NCI-H2081 (cell line): ENCODE data around the gene NXN.
"Not testable (repeated sequence)": the region's sequence is repeated elsewhere in the genome, so short reads cannot be mapped to it uniquely, and the experiment has no call there.

Source experiments
- DNase-seq, 2 experiments: peaks; one replicate each; lab custom pipeline; 2025; lab: John Stamatoyannopoulos, UW

The NXN gene

DNA sequence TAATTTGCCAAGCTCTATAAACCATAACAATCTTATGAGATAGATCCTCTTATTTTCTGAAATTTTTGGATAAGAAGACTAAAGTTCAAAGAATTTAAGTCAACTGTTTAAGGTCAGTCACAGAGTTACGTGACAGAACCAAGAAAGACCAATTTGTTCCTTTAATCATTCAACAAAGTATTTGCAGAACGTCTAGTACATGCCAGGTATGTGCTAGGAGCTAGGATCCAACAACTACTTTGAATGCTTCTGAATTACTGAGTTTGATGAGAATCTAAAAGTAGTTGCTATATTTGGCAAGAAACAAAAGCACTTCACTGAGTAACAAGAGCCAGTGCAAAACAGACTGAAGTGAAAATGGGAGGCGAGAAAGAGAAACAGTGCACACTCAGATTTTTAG lies 212.5 kb downstream of the NXN start:
- no peak for DNase-seq

DNA sequence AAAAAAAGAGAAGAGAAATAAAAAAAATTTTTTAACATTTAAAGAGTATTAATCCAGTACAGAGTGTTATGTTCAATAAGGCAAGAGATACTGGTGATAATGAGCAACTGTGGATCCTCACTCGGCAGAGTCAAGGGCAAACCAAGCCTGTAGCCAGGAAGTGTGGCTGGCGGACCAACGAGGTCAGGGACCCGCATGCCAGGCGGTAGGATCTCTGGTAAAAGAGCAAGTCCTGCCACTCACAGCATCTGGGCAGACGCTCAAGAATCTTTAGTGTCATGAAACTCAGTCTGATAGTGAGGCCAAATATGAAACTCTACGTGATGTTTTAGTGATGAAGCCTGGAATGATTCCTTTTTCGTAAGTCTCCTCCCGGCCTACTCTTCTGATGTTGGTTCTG lies 219.2 kb downstream of the NXN start:
- DNase-seq = no peak

DNA sequence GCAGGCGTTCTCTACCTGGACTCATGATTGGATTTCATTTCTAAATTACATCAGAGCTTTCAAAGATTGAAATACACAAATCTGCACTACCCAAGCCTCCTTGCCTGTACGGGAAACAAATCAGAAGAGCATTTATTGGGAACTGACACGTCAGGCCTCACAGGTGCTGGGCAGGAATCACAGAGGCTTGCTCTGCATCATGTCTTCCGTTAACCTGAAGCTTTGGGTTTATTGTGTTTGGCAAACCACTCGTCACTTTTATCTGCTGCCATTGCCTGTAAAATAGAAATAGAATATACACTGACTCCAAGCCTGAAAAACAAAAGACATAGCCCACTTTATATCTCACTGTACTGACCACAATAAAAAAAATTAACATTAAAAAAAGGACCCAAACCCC lies 219.6 kb downstream of the NXN start:
- no peak for DNase-seq

DNA sequence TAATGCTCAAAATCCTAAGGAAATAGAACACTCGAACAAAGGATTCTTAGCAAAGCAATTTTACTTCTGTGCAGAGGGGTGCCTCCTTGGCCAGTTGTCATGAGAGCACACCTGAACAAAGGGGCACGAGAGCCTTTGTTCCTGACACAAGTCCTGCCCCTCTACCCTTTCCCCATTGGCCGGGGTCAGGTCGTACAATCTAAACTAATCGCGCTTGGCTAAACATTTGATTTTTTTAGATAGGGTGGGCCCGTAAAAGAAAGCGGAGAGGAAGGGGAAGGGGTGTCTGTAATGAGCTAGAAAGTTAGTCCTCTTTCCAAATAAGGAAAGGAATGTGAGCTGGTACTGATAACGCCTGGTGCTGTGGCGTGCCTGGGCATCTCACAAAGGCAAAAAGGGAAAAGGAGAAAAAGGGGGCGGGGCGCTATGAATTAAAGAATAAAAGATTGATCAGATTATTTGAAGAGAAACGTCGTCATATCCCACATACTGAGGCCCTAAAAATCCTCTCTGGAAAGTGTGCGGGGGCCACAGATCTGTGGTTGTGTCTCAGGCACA lies 223.5 kb downstream of the NXN start:
- DNase-seq = not testable (repeated sequence)

GRCh38 chr17:755319-755961 lies 224.1 kb downstream of the NXN start:
- DNase-seq = not testable (repeated sequence)

DNA sequence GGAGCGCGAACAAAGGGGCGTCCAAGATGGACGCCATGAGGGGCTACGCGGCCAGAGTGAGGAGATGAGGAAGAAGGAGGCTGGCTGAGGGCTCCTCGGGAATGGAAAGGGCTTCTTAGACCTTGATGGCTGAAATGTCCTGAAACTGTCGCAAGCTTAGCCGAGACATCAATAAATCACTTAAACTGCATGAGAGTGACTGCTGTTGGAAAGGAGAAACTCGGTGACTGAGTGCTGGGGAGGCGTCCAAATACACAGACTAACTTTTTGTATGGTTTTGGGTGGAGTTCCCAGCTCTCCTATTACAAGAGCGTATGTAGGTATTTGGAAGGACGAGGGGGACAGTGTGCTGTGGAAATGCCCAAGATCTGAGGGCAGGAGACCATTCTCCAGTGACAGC lies 226.2 kb downstream of the NXN start:
- no peak for DNase-seq

DNA sequence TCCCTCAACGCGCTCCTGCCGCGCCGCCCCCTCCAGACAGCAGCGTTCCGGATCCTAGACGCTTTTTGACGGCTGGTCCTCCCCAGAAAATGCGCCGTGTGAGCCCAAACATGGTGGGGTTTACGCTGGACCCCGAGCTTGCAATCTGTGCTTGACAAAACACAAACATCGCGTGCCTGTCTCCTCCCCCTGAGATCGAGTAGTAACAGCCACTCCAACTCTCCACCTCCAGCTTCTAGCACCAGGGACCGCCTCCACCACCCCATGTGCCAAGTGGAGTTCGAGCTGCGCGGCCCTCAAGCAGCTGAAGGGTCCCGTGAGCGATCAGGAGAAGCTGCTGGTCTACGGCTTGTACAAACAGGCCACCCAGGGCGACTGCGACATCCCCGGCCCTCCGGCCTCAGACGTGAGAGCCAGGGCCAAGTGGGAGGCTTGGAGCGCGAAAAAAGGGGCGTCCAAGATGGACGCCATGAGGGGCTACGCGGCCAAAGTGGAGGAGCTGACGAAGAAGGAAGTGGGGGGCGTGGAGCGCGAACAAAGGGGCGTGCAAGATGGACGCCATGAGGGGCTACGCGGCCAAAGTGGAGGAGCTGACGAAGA lies 226.9 kb downstream of the NXN start:
- peak in 1 of 2 experiments; percentile 8 for DNase-seq

DNA sequence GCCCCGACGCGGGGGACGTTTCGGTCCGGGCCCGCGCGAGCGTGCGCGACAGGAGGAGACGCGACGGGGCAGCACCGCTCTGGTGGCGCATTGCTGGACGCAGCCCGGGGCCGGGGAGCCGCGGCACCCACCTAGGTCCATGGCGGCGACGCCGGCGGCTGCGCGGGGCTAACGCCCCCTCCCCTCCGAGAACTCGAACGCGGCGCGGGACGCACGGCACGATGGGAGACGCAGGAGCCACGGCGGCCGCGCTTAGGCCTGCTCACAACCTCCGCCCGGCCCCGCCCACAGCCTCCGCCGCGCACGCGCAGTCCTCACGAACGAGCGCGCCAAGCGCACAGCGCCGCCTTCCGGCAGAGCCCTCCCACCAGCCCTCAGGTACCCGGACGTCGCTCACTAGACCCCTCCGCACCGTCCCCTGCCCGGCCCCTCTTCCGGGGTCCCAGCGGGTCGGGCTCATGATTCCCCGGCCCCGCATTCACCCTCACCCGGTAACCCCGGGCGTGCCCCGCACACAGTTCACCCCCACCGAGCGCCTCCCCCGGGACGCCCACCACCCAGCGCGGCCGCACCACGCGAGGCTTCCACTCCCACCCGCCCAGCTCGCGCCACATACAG lies 227.5 kb downstream of the NXN start, which contains the start of gene GEMIN4:
Gene GEMIN4, minus strand, starts transcription at position 263 of the 618 bp plus-strand sequence. Its CDS starts 122 bp downstream, at position 141.
- DNase-seq = peak; percentile 85

GRCh38 chr17:751269-752001 lies 228.1 kb downstream of the NXN start:
- peak in 1 of 2 experiments; percentile 11 for DNase-seq

DNA sequence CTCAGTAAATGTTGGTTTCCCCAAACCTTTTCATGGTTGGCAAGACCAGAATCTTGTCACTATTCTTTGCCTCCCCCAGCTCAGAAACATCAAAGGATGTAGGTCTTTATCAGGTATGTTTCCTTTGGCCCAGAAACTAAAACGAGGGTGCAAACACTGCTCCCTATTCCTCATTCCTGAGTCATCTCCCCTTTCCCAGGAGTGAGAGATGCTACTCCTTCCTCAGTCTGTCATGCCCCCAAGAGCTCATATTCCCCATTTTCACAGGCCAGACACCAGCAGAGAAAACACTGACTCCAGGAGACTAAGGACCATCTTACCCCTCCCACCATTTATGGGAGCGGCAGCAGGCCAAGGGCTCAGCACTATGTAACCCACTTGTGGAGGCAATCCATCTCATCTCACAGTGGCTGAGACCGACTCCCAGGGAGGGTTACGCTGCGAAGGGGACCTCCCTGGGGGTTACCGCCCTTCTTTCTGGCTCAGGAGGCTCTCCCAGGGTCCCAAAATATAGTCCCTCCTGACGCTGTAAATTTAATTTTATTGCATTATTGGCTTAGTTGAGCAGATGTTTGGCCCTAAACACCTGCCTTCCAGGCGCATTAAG lies 229.0 kb downstream of the NXN start:
- DNase-seq = no peak

GRCh38 chr17:749359-749758 lies 230.2 kb downstream of the NXN start:
- not testable (repeated sequence) for DNase-seq
